SW 1271 (cell line): ENCODE measurements around the gene TNNT3.
A peak's percentile ranks its signal among the peaks of the same experiment; 100 is the strongest.
"Not testable (repeated sequence)": the region's sequence is repeated elsewhere in the genome, so short reads cannot be mapped to it uniquely, and the experiment has no call there.

Source experiments
- DNase-seq, 2 experiments: peaks; one replicate each; lab custom pipeline; 2025; lab: John Stamatoyannopoulos, UW

Gene TNNT3

GRCh38 chr11:1919391-1920127 lies at the start of gene TNNT3:
TSS of gene TNNT3 (plus strand) at chr11:1919703. CDS start at chr11:1922875, 3,172 bp downstream.
- no peak for DNase-seq

- no peak for DNase-seq
Observed at GRCh38 chr11:1870326-1870696, 49.2 kb upstream of the TNNT3 start.

GRCh38 chr11:1870721-1871466 lies 48.6 kb upstream of the TNNT3 start:
- no peak for DNase-seq

GRCh38 chr11:1871531-1871930 lies 48.0 kb upstream of the TNNT3 start:
- no peak for DNase-seq

- DNase-seq: no peak
Observed at GRCh38 chr11:1872267-1872985, 47.1 kb upstream of the TNNT3 start.

GRCh38 chr11:1873048-1873812 lies 46.3 kb upstream of the TNNT3 start:
- peak in 1 of 2 experiments; percentile 7 for DNase-seq

GRCh38 chr11:1873813-1874150 lies 45.7 kb upstream of the TNNT3 start:
- not testable (repeated sequence) for DNase-seq

- not testable (repeated sequence) for DNase-seq
Observed at GRCh38 chr11:1874441-1875092, 44.9 kb upstream of the TNNT3 start.

GRCh38 chr11:1875093-1875850 lies 44.2 kb upstream of the TNNT3 start:
- no peak for DNase-seq

- DNase-seq: not testable (repeated sequence)
Observed at GRCh38 chr11:1875851-1876301, 43.6 kb upstream of the TNNT3 start.

GRCh38 chr11:1876361-1877063 lies 43.0 kb upstream of the TNNT3 start:
- DNase-seq: no peak

GRCh38 chr11:1877211-1878136 lies 42.0 kb upstream of the TNNT3 start:
- DNase-seq: no peak

GRCh38 chr11:1878137-1879031 lies 41.1 kb upstream of the TNNT3 start:
- no peak for DNase-seq

- DNase-seq: no peak
Observed at GRCh38 chr11:1879342-1879940, 40.1 kb upstream of the TNNT3 start.

GRCh38 chr11:1879941-1880720 lies 39.4 kb upstream of the TNNT3 start:
- DNase-seq: no peak

- no peak for DNase-seq
Observed at GRCh38 chr11:1880746-1881441, 38.6 kb upstream of the TNNT3 start.
